Measurements from ENCODE around the gene APPBP2.
"Not testable (repeated sequence)": the region's sequence is repeated elsewhere in the genome, so short reads cannot be mapped to it uniquely, and the experiment has no call there.

Gene APPBP2

GRCh38 chr17:60419875-60420274 lies 106.2 kb downstream of the APPBP2 start:
- intact Hi-C loops (cut with DNase I), result loop anchor here (10.0 kb wide), 1 partner anchor 215 kb away; no protein-coding TSS in a partner anchor

GRCh38 chr17:60419003-60419402 lies 107.0 kb downstream of the APPBP2 start:
- DNase-seq; intact Hi-C loops (cut with DNase I): not testable (repeated sequence)

More at GRCh38 chr17:60419875-60420274, 106.2 kb downstream of the APPBP2 start:
- DNase-seq, result not testable (repeated sequence)

GRCh38 chr17:60416368-60416925 lies 109.6 kb downstream of the APPBP2 start:
- peak in 13 of 42 donors; percentile 23 to 75 (median 38) for DNase-seq
- intact Hi-C loops (cut with DNase I), result no loop called here

GRCh38 chr17:60415146-60415545 lies 110.9 kb downstream of the APPBP2 start:
- no peak for DNase-seq
- intact Hi-C loops (cut with DNase I), result no loop called here

GRCh38 chr17:60412701-60413100 lies 113.3 kb downstream of the APPBP2 start:
- no peak for DNase-seq
- intact Hi-C loops (cut with DNase I), result no loop called here

GRCh38 chr17:60410001-60410400 lies 116.0 kb downstream of the APPBP2 start:
- no peak for DNase-seq
- intact Hi-C loops (cut with DNase I), result no loop called here

GRCh38 chr17:60406887-60407286 lies 119.2 kb downstream of the APPBP2 start:
- intact Hi-C loops (cut with DNase I), result no loop called here

GRCh38 chr17:60403962-60404361 lies 122.1 kb downstream of the APPBP2 start:
- no peak for DNase-seq

More at GRCh38 chr17:60406887-60407286, 119.2 kb downstream of the APPBP2 start:
- peak in 1 of 42 donors; percentile 12 for DNase-seq

GRCh38 chr17:60403523-60403810 lies 122.6 kb downstream of the APPBP2 start:
- intact Hi-C loops (cut with DNase I), result no loop called here
- DNase-seq, result no peak

More at GRCh38 chr17:60403962-60404361, 122.1 kb downstream of the APPBP2 start:
- intact Hi-C loops (cut with DNase I), result no loop called here

- intact Hi-C loops (cut with DNase I), result no loop called here
- no peak for DNase-seq
Measured at GRCh38 chr17:60401819-60402218, 124.2 kb downstream of the APPBP2 start.

GRCh38 chr17:60398227-60398959 lies 127.6 kb downstream of the APPBP2 start:
- DNase-seq, result no peak
- intact Hi-C loops (cut with DNase I), result no loop called here

- no peak for DNase-seq
- intact Hi-C loops (cut with DNase I), result no loop called here
Measured at GRCh38 chr17:60396412-60396811, 129.6 kb downstream of the APPBP2 start.

- DNase-seq, result no peak
- intact Hi-C loops (cut with DNase I), result no loop called here
Measured at GRCh38 chr17:60395508-60396065, 130.5 kb downstream of the APPBP2 start.

- no peak for DNase-seq
- intact Hi-C loops (cut with DNase I), result loop anchor here (2.0 kb wide), 1 partner anchor 101 kb away; no protein-coding TSS in a partner anchor
Measured at GRCh38 chr17:60393840-60394723, 132.0 kb downstream of the APPBP2 start.

All from head of caudate nucleus (tissue), 42 donors.